H1 (cell line): ENCODE data around the gene DTL. TPM values are rescaled to one million over a fixed set of nuclear protein-coding genes. Genes with fewer than 3 reads are reported as not detected.

ENCODE experiments used
- CTCF ChIA-PET: fragments of 300-600 bp; sonication (Branson Sonifier 250); formaldehyde crosslinking; loops from one replicate; lab custom pipeline; 2021; ENCODE audit not compliant: partially characterized antibody; lab: Charles Lee
- POLR2A ChIA-PET: fragments of 300-600 bp; sonication (Branson Sonifier 250); formaldehyde crosslinking; loops from one replicate; lab custom pipeline; 2021; ENCODE audit warnings: inconsistent platforms; ENCODE audit not compliant: partially characterized antibody; lab: Charles Lee
- DNase-seq, 2 experiments: peaks; one replicate each; pipeline versions ENCODE4 v3.0.0 to v3.0.0-alpha.2; 2010 to 2022; ENCODE audit warnings: low spot score in 2 of 2, low read depth in 1 of 2, mixed read lengths in 1 of 2
- FAIRE-seq: peaks from 2 replicates; lab custom pipeline; 2011; peaks lifted over from hg19 to GRCh38; lab: Jason Lieb, UNC
- H2AFZ ChIP-seq: 2 replicates; pipeline ENCODE4 v1.8.1; 2012; ENCODE audit warnings: low read length, inconsistent platforms
- H2AK5ac ChIP-seq: 2 replicates; pipeline ENCODE4 v1.6.1; 2013; ENCODE audit warnings: low read depth, low read length
- H2BK120ac ChIP-seq: replicated peaks from 2 replicates; pipeline ENCODE3; 2013; ENCODE audit warnings: low read depth, low read length, inconsistent platforms
- H2BK12ac ChIP-seq: 2 replicates; pipeline ENCODE4 v1.6.1; 2013; ENCODE audit warnings: low read depth, low read length
- H2BK15ac ChIP-seq: 2 replicates; pipeline ENCODE4 v1.6.1; 2013; ENCODE audit warnings: low read length
- H2BK20ac ChIP-seq: 2 replicates; pipeline ENCODE4 v1.6.1; 2013; ENCODE audit warnings: low read length
- H2BK5ac ChIP-seq: 2 replicates; pipeline ENCODE4 v1.6.1; 2013; ENCODE audit warnings: low read depth, low read length
- H3K14ac ChIP-seq: 2 replicates; pipeline ENCODE4 v1.6.1; 2013; ENCODE audit warnings: inconsistent platforms; ENCODE audit not compliant: insufficient read length
- H3K18ac ChIP-seq: 2 replicates; pipeline ENCODE4 v1.6.1; 2013; ENCODE audit warnings: low read length; ENCODE audit errors: extremely low read depth
- H3K23ac ChIP-seq: 2 replicates; pipeline ENCODE4 v1.6.1; 2013; ENCODE audit warnings: inconsistent platforms; ENCODE audit not compliant: insufficient read length
- H3K23me2 ChIP-seq: 2 replicates; pipeline ENCODE4 v1.6.1; 2013; ENCODE audit warnings: low read depth, low read length
- H3K27ac ChIP-seq: 2 replicates; pipeline ENCODE4 v1.6.1; 2011; ENCODE audit warnings: low read depth, low read length, inconsistent platforms
- H3K27me3 ChIP-seq, 4 experiments: replicated peaks in 1 of 4; 1 replicate in 1 of 4; 2 replicates in 3 of 4; pipeline versions ENCODE4 v1.6.1 to v1.8.1; 2011 to 2013; ENCODE audit warnings: low read length in 3 of 4, mild to moderate bottlenecking in 3 of 4, inconsistent platforms in 2 of 4, mixed read lengths in 2 of 4, moderate library complexity in 1 of 4; ENCODE audit not compliant: control insufficient read depth in 3 of 4, insufficient read depth in 3 of 4; ENCODE audit errors: extremely low read depth in 1 of 4
- H3K36me3 ChIP-seq, 4 experiments: 2 replicates each; pipeline versions ENCODE4 v1.6.1 to v1.8.1; 2011 to 2013; ENCODE audit warnings: mild to moderate bottlenecking in 4 of 4, low read length in 3 of 4, moderate library complexity in 2 of 4, control low read depth in 1 of 4, inconsistent platforms in 1 of 4; ENCODE audit not compliant: insufficient read depth in 4 of 4, control insufficient read depth in 2 of 4
- H3K4ac ChIP-seq: replicated peaks from 2 replicates; pipeline ENCODE3; 2013; ENCODE audit warnings: low read length, low read depth, mixed read lengths, inconsistent platforms; ENCODE audit not compliant: insufficient read length
- H3K4me1 ChIP-seq, 4 experiments: replicated peaks in 1 of 4; 1 replicate in 1 of 4; 2 replicates in 3 of 4; pipeline versions ENCODE4 v1.6.1 to v1.8.1; 2011 to 2013; ENCODE audit warnings: low read length in 3 of 4, inconsistent platforms in 2 of 4, mixed read lengths in 1 of 4; ENCODE audit not compliant: insufficient read depth in 4 of 4, control insufficient read depth in 3 of 4
- H3K4me2 ChIP-seq, 2 experiments: 2 replicates each; pipeline versions ENCODE4 v1.6.1 to v1.8.1; 2011 to 2013; ENCODE audit warnings: low read depth in 2 of 2, low read length in 2 of 2, control low read depth in 1 of 2, inconsistent platforms in 1 of 2, mild to moderate bottlenecking in 1 of 2; ENCODE audit not compliant: insufficient read depth in 1 of 2
- H3K4me3 ChIP-seq, 4 experiments: fragments of 200-600, 300-600 bp in 1 of 4; sonication (generic), shearing (Covaris generic), sonication (Bioruptor Twin) in 1 of 4; 2 replicates each; pipeline versions ENCODE4 v1.5.1 to v1.8.1; 2011 to 2016; ENCODE audit warnings: low read length in 4 of 4, low read depth in 3 of 4, control low read depth in 2 of 4, inconsistent platforms in 2 of 4, mild to moderate bottlenecking in 2 of 4, mixed read lengths in 1 of 4, moderate library complexity in 1 of 4; ENCODE audit not compliant: insufficient read depth in 2 of 4; ENCODE audit errors: extremely low read depth in 1 of 4
- H3K56ac ChIP-seq: replicated peaks from 2 replicates; pipeline ENCODE3; 2013; ENCODE audit warnings: low read depth, mild to moderate bottlenecking, mixed read lengths, low read length, inconsistent platforms; ENCODE audit not compliant: insufficient read length
- H3K79me1 ChIP-seq: 2 replicates; pipeline ENCODE4 v1.6.1; 2013; ENCODE audit warnings: low read depth, low read length, control low read depth
- H3K79me2 ChIP-seq, 2 experiments: 2 replicates each; pipeline versions ENCODE4 v1.6.1 to v1.8.1; 2012 to 2013; ENCODE audit warnings: low read length in 2 of 2, mild to moderate bottlenecking in 2 of 2, inconsistent platforms in 1 of 2; ENCODE audit not compliant: insufficient read depth in 2 of 2, control insufficient read depth in 1 of 2
- H3K9ac ChIP-seq, 4 experiments: replicated peaks in 1 of 4; 1 replicate in 1 of 4; 2 replicates in 3 of 4; pipeline versions ENCODE4 v1.6.1 to v1.8.1; 2011 to 2013; ENCODE audit warnings: low read depth in 3 of 4, low read length in 3 of 4, control low read depth in 2 of 4, mild to moderate bottlenecking in 2 of 4, moderate library complexity in 2 of 4, inconsistent platforms in 1 of 4; ENCODE audit errors: extremely low read depth in 1 of 4
- H3K9me3 ChIP-seq, 2 experiments: 2 replicates each; pipeline versions ENCODE4 v1.6.1 to v1.8.1; 2012 to 2013; ENCODE audit warnings: mild to moderate bottlenecking in 2 of 2, moderate library complexity in 2 of 2, control low read depth in 1 of 2, inconsistent platforms in 1 of 2, low read depth in 1 of 2, low read length in 1 of 2, mixed read lengths in 1 of 2; ENCODE audit not compliant: insufficient read depth in 2 of 2
- H4K20me1 ChIP-seq, 2 experiments: replicated peaks in 1 of 2; 2 replicates each; pipeline versions ENCODE3 to v1.8.1; 2011 to 2013; ENCODE audit warnings: inconsistent platforms in 2 of 2, low read length in 2 of 2, mild to moderate bottlenecking in 1 of 2; ENCODE audit not compliant: insufficient read depth in 2 of 2, control insufficient read depth in 1 of 2
- H4K5ac ChIP-seq: 2 replicates; pipeline ENCODE4 v1.6.1; 2013; ENCODE audit warnings: low read length, low read depth, mixed read lengths, inconsistent platforms; ENCODE audit not compliant: insufficient read length
- H4K8ac ChIP-seq: 2 replicates; pipeline ENCODE4 v1.8.0; 2013; ENCODE audit warnings: mild to moderate bottlenecking, moderate library complexity, low read length, inconsistent platforms; ENCODE audit not compliant: insufficient read depth; ENCODE audit errors: extremely low read depth
- H4K91ac ChIP-seq: replicated peaks from 2 replicates; pipeline ENCODE3; 2013; ENCODE audit warnings: low read length, mixed read lengths, inconsistent platforms; ENCODE audit not compliant: insufficient read length
- ATF2 ChIP-seq: IDR thresholded peaks from 2 replicates; pipeline ENCODE4 v1.6.1; 2012; ENCODE audit warnings: low read length, inconsistent platforms
- ATF3 ChIP-seq: IDR thresholded peaks from 2 replicates; pipeline ENCODE4 v1.6.1; 2011; ENCODE audit warnings: low read depth, mild to moderate bottlenecking, low read length; ENCODE audit not compliant: insufficient read depth
- CHD1 ChIP-seq: IDR thresholded peaks from 2 replicates; pipeline ENCODE4 v1.6.1; 2012; ENCODE audit warnings: low read depth, low read length, improper control_type of control experiment
- EP300 ChIP-seq, 2 experiments: IDR thresholded peaks; 1 replicate in 1 of 2; 2 replicates in 1 of 2; pipeline ENCODE4 v1.6.1; 2011 to 2012; ENCODE audit warnings: low read depth in 2 of 2, low read length in 2 of 2, mild to moderate bottlenecking in 2 of 2, borderline replicate concordance in 1 of 2, inconsistent platforms in 1 of 2, moderate library complexity in 1 of 2
- HDAC2 ChIP-seq, 2 experiments: fragments of 300-600 bp in 1 of 2; sonication (generic) in 1 of 2; IDR thresholded peaks; 2 replicates each; pipeline ENCODE4 v1.6.1; 2011 to 2012; ENCODE audit warnings: low read depth in 2 of 2, low read length in 2 of 2, mild to moderate bottlenecking in 2 of 2, moderate library complexity in 2 of 2, borderline replicate concordance in 1 of 2, inconsistent platforms in 1 of 2
- RBBP5 ChIP-seq: IDR thresholded peaks from 2 replicates; pipeline ENCODE4 v1.7.1; 2012; ENCODE audit warnings: low read depth, mild to moderate bottlenecking, inconsistent platforms, low read length, moderate library complexity, borderline replicate concordance
- SP1 ChIP-seq: IDR thresholded peaks from 2 replicates; pipeline ENCODE4 v1.6.1; 2011; ENCODE audit warnings: low read depth, low read length
- SRF ChIP-seq: IDR thresholded peaks from 2 replicates; pipeline ENCODE4 v1.6.1; 2011; ENCODE audit warnings: mild to moderate bottlenecking, low read depth, low read length, moderate library complexity
- WGBS, 2 experiments: shearing (Covaris generic) in 1 of 2; methylation state at CpG; one replicate each; pipeline versions ENCODE4 v1.1.6 to v1.1.7; 2013 to 2015; ENCODE audit warnings: low lambda C conversion rate in 2 of 2, mixed read lengths in 2 of 2, inconsistent platforms in 1 of 2, low coverage in 1 of 2, missing lambda C conversion rate in 1 of 2; ENCODE audit not compliant: insufficient replicate concordance in 2 of 2, insufficient coverage in 1 of 2, insufficient read length in 1 of 2; ENCODE audit errors: extremely low coverage in 1 of 2, missing lambda C conversion rate in 1 of 2; 5-methylcytosine and 5-hydroxymethylcytosine counted together
- polyA plus RNA-seq, 7 experiments: library from polyadenylated mRNA; depleted of rRNA in 3 of 7; stranded (reverse) in 5 of 7; unstranded in 2 of 7; fragments of >200 nt in 5 of 7; fragments of 200-250 nt in 2 of 7; gene quantifications; 1 replicate in 5 of 7; 2 replicates in 1 of 7; 4 replicates in 1 of 7; pipeline versions ENCODE4 v1.2.1 to v1.2.3, GENCODE V29; 2011 to 2013; ENCODE audit warnings: missing spikeins in 2 of 7, mixed read lengths in 2 of 7
- total RNA-seq: library from RNA; stranded (reverse); fragmentation: NEBNext Ultra II Directional; extraction: Animal tissue kit (Norgen Biotek cat#: 25700); gene quantifications from 2 replicates; pipeline ENCODE4 v1.2.1, GENCODE V29; 2021

Gene DTL
- total and polyA plus RNA-seq, 2 of the 8 experiments (the other 6 are each of a cell fraction or from before 2014, with no cell fraction given): 36.0 to 46.9 TPM

- Histone ChIP-seq H2BK12ac (no peak overlapping the region), H3K4me2 (no peak overlapping the region), H3K56ac (no peak overlapping the region), H3K27ac (no peak overlapping the region), H2BK5ac (no peak overlapping the region), H3K23ac (no peak overlapping the region), H3K9ac (no peak overlapping the region), H3K4me1 (no peaks in the 10 kb centered on the region), H3K23me2 (no peaks in the 10 kb centered on the region; the same call in 1 of the 2 replicates), H3K4ac (no peak overlapping the region)
- TF ChIP-seq EP300 (IDR thresholded peaks at IDR 0.05; ENCODE audit: borderline replicate concordance in 1 of 2, low read depth in 2 of 2, low read length in 2 of 2): no peak
- TF ChIP-seq CHD1: no peak
- no peak for TF ChIP-seq ATF3
- no peak for TF ChIP-seq HDAC2 (IDR thresholded peaks at IDR 0.05; ENCODE audit: borderline replicate concordance in 1 of 2, low read depth in 2 of 2, low read length in 2 of 2)
- TF ChIP-seq RBBP5: no peak
- no peak for TF ChIP-seq SP1
- no peak for TF ChIP-seq ATF2
- no peak for TF ChIP-seq SRF
- TF ChIP-seq, all 59 proteins: peak for 0
- Histone ChIP-seq H3K9me3 (no peaks in the 10 kb centered on the region), H4K91ac (no peak overlapping the region), H2AK5ac (no peak overlapping the region), H2BK15ac (no peak overlapping the region), H3K14ac (no peak overlapping the region), H3K4me3 (no peak overlapping the region), H4K20me1 (peaks cover 0 to 2% of the 10 kb centered on the region in 2 experiments), H4K5ac (no peak overlapping the region), H2AFZ (no peak overlapping the region), H2BK120ac (no peak overlapping the region), H3K18ac (no peak overlapping the region), H3K36me3 (peaks cover 25 to 72% (median 51%) of the 10 kb centered on the region in 4 experiments), H3K79me1 (no peaks in the 10 kb centered on the region; the same call in 1 of the 2 replicates), H2BK20ac (no peak overlapping the region), H3K27me3 (no peaks in the 10 kb centered on the region), H4K8ac (no peak overlapping the region), H3K79me2 (no peaks in the 10 kb centered on the region)
- FAIRE-seq (no peak), DNase-seq (no peak)
- ChIA-PET CTCF (interaction anchor here (1.0 to 1.4 kb wide), 2 partner anchors 12 to 209 kb away, joined by 3 to 7 read pairs; no protein-coding TSS in a partner anchor), POLR2A (no interaction called here)
- WGBS, 2 experiments: 90% methylated on average over 2 of the region's 2 CpGs; no CpG with 5 or more reads in 1 of the 2 experiments
Measured at GRCh38 chr1:212082765-212083406, 47.3 kb downstream of the DTL start.
